IPS-NIHi7 (cell line): ENCODE measurements around the gene CDC42SE2.
"Not testable (repeated sequence)": the region's sequence is repeated elsewhere in the genome, so short reads cannot be mapped to it uniquely, and the experiment has no call there.

Source experiments
- DNase-seq: peaks from one replicate; pipeline ENCODE4 v3.0.0; 2012; ENCODE audit warnings: mixed read lengths; ENCODE audit errors: extremely low spot score

Gene CDC42SE2

GRCh38 chr5:131277875-131278740, 14.3 kb downstream of the CDC42SE2 start:
- DNase-seq = no peak

- DNase-seq = not testable (repeated sequence)
Measured at GRCh38 chr5:131278741-131279124, 14.9 kb downstream of the CDC42SE2 start.

- no peak for DNase-seq
Measured at GRCh38 chr5:131279204-131279603, 15.4 kb downstream of the CDC42SE2 start.

- no peak for DNase-seq
Measured at GRCh38 chr5:131280417-131280816, 16.6 kb downstream of the CDC42SE2 start.

- no peak for DNase-seq
Measured at GRCh38 chr5:131281133-131281867, 17.4 kb downstream of the CDC42SE2 start.

GRCh38 chr5:131281868-131282234, 18.0 kb downstream of the CDC42SE2 start:
- no peak for DNase-seq

- DNase-seq = no peak
Measured at GRCh38 chr5:131282235-131282634, 18.4 kb downstream of the CDC42SE2 start.

- no peak for DNase-seq
Measured at GRCh38 chr5:131285703-131286399, 22.0 kb downstream of the CDC42SE2 start.

GRCh38 chr5:131286400-131286715, 22.5 kb downstream of the CDC42SE2 start:
- DNase-seq = no peak

- DNase-seq = no peak
Measured at GRCh38 chr5:131288328-131288727, 24.5 kb downstream of the CDC42SE2 start.

- DNase-seq = no peak
Measured at GRCh38 chr5:131289738-131290137, 25.9 kb downstream of the CDC42SE2 start.

GRCh38 chr5:131296213-131296672, 32.4 kb downstream of the CDC42SE2 start:
- DNase-seq = no peak

- DNase-seq = no peak
Measured at GRCh38 chr5:131297886-131298285, 34.0 kb downstream of the CDC42SE2 start.

GRCh38 chr5:131299465-131299864, 35.6 kb downstream of the CDC42SE2 start:
- no peak for DNase-seq

- no peak for DNase-seq
Measured at GRCh38 chr5:131302506-131302905, 38.7 kb downstream of the CDC42SE2 start.

GRCh38 chr5:131303537-131303936, 39.7 kb downstream of the CDC42SE2 start:
- DNase-seq = no peak

- no peak for DNase-seq
Measured at GRCh38 chr5:131304414-131304813, 40.6 kb downstream of the CDC42SE2 start.

- no peak for DNase-seq
Measured at GRCh38 chr5:131305138-131305689, 41.4 kb downstream of the CDC42SE2 start.

- DNase-seq = no peak
Measured at GRCh38 chr5:131305906-131306305, 42.1 kb downstream of the CDC42SE2 start.

- not testable (repeated sequence) for DNase-seq
Measured at GRCh38 chr5:131312235-131312772, 48.5 kb downstream of the CDC42SE2 start.

- no peak for DNase-seq
Measured at GRCh38 chr5:131316026-131316425, 52.2 kb downstream of the CDC42SE2 start.

GRCh38 chr5:131316822-131317221, 53.0 kb downstream of the CDC42SE2 start:
- DNase-seq = no peak
